BJ (cell line): Measurements from ENCODE around the gene SPRYD3. TPM values are rescaled to one million over a fixed set of nuclear protein-coding genes. Genes with fewer than 3 reads are reported as not detected.
A peak's percentile ranks its signal among the peaks of the same experiment; 100 is the strongest.
"Not testable (repeated sequence)": the region's sequence is repeated elsewhere in the genome, so short reads cannot be mapped to it uniquely, and the experiment has no call there.

Experiments
- CTCF ChIA-PET: fragments of 350-600 bp; formaldehyde crosslinking; extraction: SDS; loops from one replicate; lab custom pipeline; 2021; ENCODE audit warnings: antibody characterized with exemption, inconsistent platforms; lab: Yijun Ruan, JAX
- POLR2A ChIA-PET: fragments of 300-600 bp; sonication (Branson Sonifier 250); formaldehyde crosslinking; extraction: SDS; loops from one replicate; lab custom pipeline; 2021; ENCODE audit warnings: antibody characterized with exemption; lab: Charles Lee
- DNase-seq: peaks from one replicate; pipeline ENCODE4 v3.0.0-alpha.2; 2011; ENCODE audit warnings: low read depth
- H3K27me3 ChIP-seq: 2 replicates; pipeline ENCODE4 v1.6.0; 2011; ENCODE audit warnings: low read length; ENCODE audit not compliant: control insufficient read depth, insufficient read depth
- H3K36me3 ChIP-seq: 2 replicates; pipeline ENCODE4 v1.5.1; 2011; ENCODE audit warnings: low read length; ENCODE audit not compliant: control insufficient read depth, insufficient read depth
- H3K4me3 ChIP-seq: 2 replicates; pipeline ENCODE4 v1.5.1; 2011; ENCODE audit warnings: low read depth, mild to moderate bottlenecking, control low read depth, low read length
- CTCF ChIP-seq: IDR thresholded peaks from 2 replicates; pipeline ENCODE4 v1.5.1; 2011; ENCODE audit warnings: low read depth, mild to moderate bottlenecking, control low read depth, inconsistent platforms, low read length, moderate library complexity; ENCODE audit not compliant: insufficient read depth
- polyA plus RNA-seq: library from polyadenylated mRNA; depleted of rRNA; stranded (reverse); fragments of >200 nt; gene quantifications from 2 replicates; pipeline ENCODE4 v1.2.3, GENCODE V29; 2011

The SPRYD3 gene
- polyA plus RNA-seq, 1 experiment = 48.0 TPM

- ChIA-PET CTCF (interaction anchor here (1.5 to 15.7 kb wide), 3 partner anchors 16 to 101 kb away, joined by 7 to 416 read pairs (median 33); partner anchors contain the start of gene SPRYD3), POLR2A (interaction anchor here (1.1 kb wide), 1 partner anchor 15 kb away, joined by 5 read pairs; no protein-coding TSS in a partner anchor)
- H3K4me3 ChIP-seq = peak overlapping the region; percentile 81
- peaks cover 5% of the 10 kb centered on the region for H3K36me3 ChIP-seq
- peak; percentile 80 for DNase-seq
- TF ChIP-seq CTCF = no peak
- no peaks in the 10 kb centered on the region for H3K27me3 ChIP-seq
Observed at GRCh38 chr12:53096089-53096741, 17.0 kb upstream of the SPRYD3 start.

- not testable (repeated sequence) for H3K4me3 ChIP-seq, DNase-seq, H3K36me3 ChIP-seq, H3K27me3 ChIP-seq
- POLR2A ChIA-PET = interaction anchor here (1.1 kb wide), 1 partner anchor 15 kb away, joined by 5 read pairs; no protein-coding TSS in a partner anchor
- CTCF ChIA-PET = interaction anchor here (1.3 to 15.7 kb wide), 4 partner anchors 15 to 102 kb away, joined by 3 to 416 read pairs (median 20); partner anchors contain the start of gene SPRYD3
Observed at GRCh38 chr12:53095596-53095895, 16.4 kb upstream of the SPRYD3 start.

- H3K27me3 ChIP-seq, POLR2A ChIA-PET, H3K36me3 ChIP-seq, H3K4me3 ChIP-seq, DNase-seq: not testable (repeated sequence)
- CTCF ChIA-PET = interaction anchor here (1.1 to 15.7 kb wide), 5 partner anchors 10 to 103 kb away, joined by 3 to 416 read pairs (median 7); partner anchors contain the start of gene SPRYD3
Observed at GRCh38 chr12:53094796-53095595, 15.8 kb upstream of the SPRYD3 start.

GRCh38 chr12:53094394-53094787, 15.2 kb upstream of the SPRYD3 start:
- POLR2A ChIA-PET = no interaction called here
- TF ChIP-seq CTCF = no peak
- no peak overlapping the region for H3K4me3 ChIP-seq
- CTCF ChIA-PET = interaction anchor here (1.1 to 15.7 kb wide), 4 partner anchors 10 to 47 kb away, joined by 3 to 416 read pairs (median 18); partner anchors contain the start of gene SPRYD3
- H3K27me3 ChIP-seq = no peaks in the 10 kb centered on the region
- no peak for DNase-seq
- H3K36me3 ChIP-seq = no peaks in the 10 kb centered on the region

GRCh38 chr12:53093777-53094393, 14.7 kb upstream of the SPRYD3 start:
- no peaks in the 10 kb centered on the region for H3K27me3 ChIP-seq
- ChIA-PET CTCF (interaction anchor here (1.1 to 15.7 kb wide), 4 partner anchors 11 to 46 kb away, joined by 3 to 416 read pairs (median 18); partner anchors contain the start of gene SPRYD3), POLR2A (no interaction called here)
- H3K4me3 ChIP-seq = no peak overlapping the region
- no peaks in the 10 kb centered on the region for H3K36me3 ChIP-seq
- TF ChIP-seq CTCF = no peak
- DNase-seq = no peak
